ENCODE data around the gene HOXC12.

HOXC12 gene

GRCh38 chr12:53954694-53955035, at the start of gene HOXC12:
Gene HOXC12, plus strand, starts transcription at chr12:53954903. Its CDS starts 27 bp downstream, at chr12:53954930.
- DNase-seq (ENCODE audit: low read depth in 4 of 4, low spot score in 1 of 4), result no peak

GRCh38 chr12:53907103-53907502, 47.6 kb upstream of the HOXC12 start:
- DNase-seq (ENCODE audit: low read depth in 4 of 4, low spot score in 1 of 4), result no peak

GRCh38 chr12:53916788-53917655, 37.7 kb upstream of the HOXC12 start:
- no peak for DNase-seq (ENCODE audit: low read depth in 4 of 4, low spot score in 1 of 4)

GRCh38 chr12:53924521-53925405, 29.9 kb upstream of the HOXC12 start:
- no peak for DNase-seq (ENCODE audit: low read depth in 4 of 4, low spot score in 1 of 4)

GRCh38 chr12:53927220-53928029, 27.3 kb upstream of the HOXC12 start:
- DNase-seq (ENCODE audit: low read depth in 4 of 4, low spot score in 1 of 4), result no peak

GRCh38 chr12:53928054-53928835, 26.5 kb upstream of the HOXC12 start:
- no peak for DNase-seq (ENCODE audit: low read depth in 4 of 4, low spot score in 1 of 4)

GRCh38 chr12:53929527-53929926, 25.2 kb upstream of the HOXC12 start:
- DNase-seq (ENCODE audit: low read depth in 4 of 4, low spot score in 1 of 4), result no peak

- no peak for DNase-seq (ENCODE audit: low read depth in 4 of 4, low spot score in 1 of 4)
Measured at GRCh38 chr12:53930591-53931255, 24.0 kb upstream of the HOXC12 start.

GRCh38 chr12:53931844-53932581, 22.7 kb upstream of the HOXC12 start:
- DNase-seq (ENCODE audit: low read depth in 4 of 4, low spot score in 1 of 4), result no peak

GRCh38 chr12:53932915-53933314, 21.8 kb upstream of the HOXC12 start:
- DNase-seq (ENCODE audit: low read depth in 4 of 4, low spot score in 1 of 4), result no peak

- no peak for DNase-seq (ENCODE audit: low read depth in 4 of 4, low spot score in 1 of 4)
Measured at GRCh38 chr12:53935383-53936341, 19.0 kb upstream of the HOXC12 start.

GRCh38 chr12:53937099-53937498, 17.6 kb upstream of the HOXC12 start:
- no peak for DNase-seq (ENCODE audit: low read depth in 4 of 4, low spot score in 1 of 4)

- DNase-seq (ENCODE audit: low read depth in 4 of 4, low spot score in 1 of 4), result no peak
Measured at GRCh38 chr12:53937596-53938325, 16.9 kb upstream of the HOXC12 start.

- DNase-seq (ENCODE audit: low read depth in 4 of 4, low spot score in 1 of 4), result peak in 3 of 4 experiments; percentile 10 to 53 (median 45)
Measured at GRCh38 chr12:53938326-53939140, 16.2 kb upstream of the HOXC12 start, which contains the start of gene HOXC13. Gene HOXC13, plus strand, starts transcription at chr12:53938831. Its CDS starts 76 bp downstream, at chr12:53938907.

- DNase-seq (ENCODE audit: low read depth in 4 of 4, low spot score in 1 of 4), result no peak
Measured at GRCh38 chr12:53939141-53940108, 15.3 kb upstream of the HOXC12 start.

Measured in stimulated activated CD4-positive, alpha-beta T cell treated with anti-CD3 and anti-CD28 coated beads, Interleukin-1b, Interleukin-23, amount 100 ng/mL, for 24 hours (primary cell).